ENCODE results near the gene NME5.

The NME5 gene

DNA sequence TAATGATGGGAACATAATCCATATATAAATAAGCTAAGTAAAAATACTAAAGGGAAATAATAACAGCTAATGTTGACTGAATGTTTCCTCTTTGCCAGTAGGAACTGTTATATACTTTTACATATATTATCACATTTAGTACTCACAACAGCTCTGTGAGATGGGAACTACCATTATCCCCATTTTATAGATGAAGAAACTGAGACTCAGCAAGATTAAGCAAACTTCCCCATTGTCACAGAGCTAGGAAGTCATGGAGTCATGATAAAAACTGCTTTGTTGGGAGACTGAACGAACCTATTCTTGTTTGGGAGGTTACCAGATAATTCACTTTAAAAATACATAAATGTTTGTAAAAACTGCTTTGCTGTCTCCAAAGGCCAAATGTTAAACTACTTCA, 32.0 kb downstream of the NME5 start:
- Histone ChIP-seq H3K27me3 (ENCODE audit: control insufficient read depth, insufficient read depth, low read length, poor library complexity, severe bottlenecking) (no peaks in the 10 kb centered on the region), H3K27ac (ENCODE audit: insufficient read depth, low read depth, low read length, poor library complexity, severe bottlenecking) (no peak overlapping the region), H3K4me3 (ENCODE audit: insufficient read depth, low read depth, low read length) (no peak overlapping the region), H3K9me3 (ENCODE audit: control insufficient read depth, low read length) (no peaks in the 10 kb centered on the region), H3K36me3 (ENCODE audit: control insufficient read depth, insufficient read depth, low read length) (no peaks in the 10 kb centered on the region), H3K4me1 (ENCODE audit: control insufficient read depth, insufficient read depth, low read length) (peaks cover 12% of the 10 kb centered on the region)
- WGBS, 2 experiments, result no CpG with 5 or more reads among the region's 1 CpG

DNA sequence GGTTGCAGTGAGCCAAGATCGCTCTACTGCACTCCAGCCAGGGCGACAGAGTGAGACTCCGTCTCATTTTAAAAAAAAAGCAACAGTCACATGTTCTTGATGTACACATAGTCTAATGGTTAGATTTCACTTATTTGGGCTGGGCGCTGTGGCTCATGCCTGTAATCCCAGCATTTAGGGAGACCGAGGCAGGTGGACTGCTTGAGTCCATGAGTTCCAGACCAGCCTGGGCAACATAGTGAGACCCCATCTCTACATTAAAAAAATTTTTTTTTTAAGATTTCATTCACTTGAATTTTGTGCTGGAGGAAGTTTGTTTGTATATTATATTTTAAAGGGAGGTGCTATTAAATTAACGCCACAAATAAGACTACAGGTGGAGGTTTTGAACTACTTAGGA, 33.5 kb downstream of the NME5 start:
- WGBS, 2 experiments, result 94 to 95% methylated on average over 6 of the region's 6 CpGs
- Histone ChIP-seq H3K36me3 (ENCODE audit: control insufficient read depth, insufficient read depth, low read length) (no peaks in the 10 kb centered on the region), H3K4me3 (ENCODE audit: insufficient read depth, low read depth, low read length) (no peak overlapping the region), H3K27ac (ENCODE audit: insufficient read depth, low read depth, low read length, poor library complexity, severe bottlenecking) (no peak overlapping the region), H3K4me1 (ENCODE audit: control insufficient read depth, insufficient read depth, low read length) (peaks cover 12% of the 10 kb centered on the region), H3K27me3 (ENCODE audit: control insufficient read depth, insufficient read depth, low read length, poor library complexity, severe bottlenecking) (no peaks in the 10 kb centered on the region), H3K9me3 (ENCODE audit: control insufficient read depth, low read length) (no peaks in the 10 kb centered on the region)

DNA sequence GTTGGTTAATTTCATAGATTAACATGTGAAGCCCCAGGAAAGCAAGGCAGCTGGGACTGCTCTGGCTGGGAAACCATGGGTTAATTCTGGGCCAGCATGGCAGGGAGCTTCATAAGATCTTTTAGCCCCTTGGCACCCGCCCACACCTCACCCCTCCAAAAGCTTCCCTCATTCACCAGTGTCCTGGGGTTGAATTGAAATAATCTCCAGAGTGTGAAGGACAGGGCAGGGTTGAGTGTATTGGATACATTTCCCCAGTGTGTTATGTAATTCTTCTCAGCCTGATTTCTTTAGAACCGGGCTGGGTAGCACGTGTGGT, 36.0 kb downstream of the NME5 start:
- WGBS, 2 experiments, result 0 to 8% methylated on average over 2 to 3 of the region's 3 CpGs
- Histone ChIP-seq H3K27me3 (ENCODE audit: control insufficient read depth, insufficient read depth, low read length, poor library complexity, severe bottlenecking) (no peaks in the 10 kb centered on the region), H3K9me3 (ENCODE audit: control insufficient read depth, low read length) (no peaks in the 10 kb centered on the region), H3K4me3 (ENCODE audit: insufficient read depth, low read depth, low read length) (no peak overlapping the region), H3K27ac (ENCODE audit: insufficient read depth, low read depth, low read length, poor library complexity, severe bottlenecking) (no peak overlapping the region), H3K36me3 (ENCODE audit: control insufficient read depth, insufficient read depth, low read length) (no peaks in the 10 kb centered on the region), H3K4me1 (ENCODE audit: control insufficient read depth, insufficient read depth, low read length) (no peaks in the 10 kb centered on the region)

- 59 to 62% methylated on average over 7 of the region's 7 CpGs for WGBS, 2 experiments
- no peaks in the 10 kb centered on the region for H3K9me3 ChIP-seq (ENCODE audit: control insufficient read depth, low read length)
- H3K27ac ChIP-seq (ENCODE audit: insufficient read depth, low read depth, low read length, poor library complexity, severe bottlenecking), result no peak overlapping the region
Measured at GRCh38 chr5:138102454-138103318, 36.5 kb downstream of the NME5 start.

GRCh38 chr5:138096997-138097828, 42.0 kb downstream of the NME5 start:
- no peaks in the 10 kb centered on the region for H3K36me3 ChIP-seq (ENCODE audit: control insufficient read depth, insufficient read depth, low read length)
- 89 to 94% methylated on average over 11 of the region's 11 CpGs for WGBS, 2 experiments
- no peaks in the 10 kb centered on the region for H3K27me3 ChIP-seq (ENCODE audit: control insufficient read depth, insufficient read depth, low read length, poor library complexity, severe bottlenecking)
- H3K27ac ChIP-seq (ENCODE audit: insufficient read depth, low read depth, low read length, poor library complexity, severe bottlenecking), result no peak overlapping the region
- no peaks in the 10 kb centered on the region for H3K9me3 ChIP-seq (ENCODE audit: control insufficient read depth, low read length)
- no peak overlapping the region for H3K4me3 ChIP-seq (ENCODE audit: insufficient read depth, low read depth, low read length)
- no peaks in the 10 kb centered on the region for H3K4me1 ChIP-seq (ENCODE audit: control insufficient read depth, insufficient read depth, low read length)

More at GRCh38 chr5:138102454-138103318, 36.5 kb downstream of the NME5 start:
- no peaks in the 10 kb centered on the region for H3K4me1 ChIP-seq (ENCODE audit: control insufficient read depth, insufficient read depth, low read length)
- no peaks in the 10 kb centered on the region for H3K36me3 ChIP-seq (ENCODE audit: control insufficient read depth, insufficient read depth, low read length)
- no peak overlapping the region for H3K4me3 ChIP-seq (ENCODE audit: insufficient read depth, low read depth, low read length)
- H3K27me3 ChIP-seq (ENCODE audit: control insufficient read depth, insufficient read depth, low read length, poor library complexity, severe bottlenecking), result no peaks in the 10 kb centered on the region

- H3K27me3 ChIP-seq (ENCODE audit: control insufficient read depth, insufficient read depth, low read length, poor library complexity, severe bottlenecking), result no peaks in the 10 kb centered on the region
- WGBS, 2 experiments, result 84 to 92% methylated on average over 2 of the region's 2 CpGs
Measured at GRCh38 chr5:138096363-138096762, 42.9 kb downstream of the NME5 start.

GRCh38 chr5:138095100-138095907, 43.9 kb downstream of the NME5 start:
- no peaks in the 10 kb centered on the region for H3K36me3 ChIP-seq (ENCODE audit: control insufficient read depth, insufficient read depth, low read length)
- 1 to 2% methylated on average over 2 of the region's 4 CpGs for WGBS, 2 experiments
- H3K4me1 ChIP-seq (ENCODE audit: control insufficient read depth, insufficient read depth, low read length), result no peaks in the 10 kb centered on the region
- no peaks in the 10 kb centered on the region for H3K9me3 ChIP-seq (ENCODE audit: control insufficient read depth, low read length)
- H3K4me3 ChIP-seq (ENCODE audit: insufficient read depth, low read depth, low read length), result no peak overlapping the region
- H3K27me3 ChIP-seq (ENCODE audit: control insufficient read depth, insufficient read depth, low read length, poor library complexity, severe bottlenecking), result no peaks in the 10 kb centered on the region
- no peak overlapping the region for H3K27ac ChIP-seq (ENCODE audit: insufficient read depth, low read depth, low read length, poor library complexity, severe bottlenecking)

More at GRCh38 chr5:138096363-138096762, 42.9 kb downstream of the NME5 start:
- no peak overlapping the region for H3K27ac ChIP-seq (ENCODE audit: insufficient read depth, low read depth, low read length, poor library complexity, severe bottlenecking)
- H3K4me3 ChIP-seq (ENCODE audit: insufficient read depth, low read depth, low read length), result no peak overlapping the region
- no peaks in the 10 kb centered on the region for H3K36me3 ChIP-seq (ENCODE audit: control insufficient read depth, insufficient read depth, low read length)
- H3K4me1 ChIP-seq (ENCODE audit: control insufficient read depth, insufficient read depth, low read length), result no peaks in the 10 kb centered on the region
- no peaks in the 10 kb centered on the region for H3K9me3 ChIP-seq (ENCODE audit: control insufficient read depth, low read length)

DNA sequence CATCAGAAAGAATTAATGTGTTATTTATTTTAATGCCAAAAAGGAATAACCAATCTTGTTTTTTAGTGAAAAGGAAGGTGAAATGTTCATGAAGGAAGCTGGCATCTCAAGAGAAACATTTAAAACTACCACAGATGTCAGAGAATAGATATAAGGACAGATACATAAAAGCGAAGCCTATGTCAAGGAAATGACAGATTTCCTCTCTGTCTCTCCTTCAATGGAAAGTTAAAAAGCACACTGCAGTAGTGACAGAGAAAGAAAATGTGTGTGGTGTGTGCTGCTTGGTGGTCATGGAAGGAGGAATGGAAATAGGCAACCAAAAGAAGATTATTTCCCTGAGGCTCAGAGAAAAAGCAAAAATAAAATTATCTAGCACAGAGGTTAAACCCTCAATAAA, 46.2 kb downstream of the NME5 start:
- Histone ChIP-seq H3K9me3 (ENCODE audit: control insufficient read depth, low read length) (no peaks in the 10 kb centered on the region), H3K4me3 (ENCODE audit: insufficient read depth, low read depth, low read length) (no peak overlapping the region), H3K4me1 (ENCODE audit: control insufficient read depth, insufficient read depth, low read length) (no peaks in the 10 kb centered on the region), H3K27ac (ENCODE audit: insufficient read depth, low read depth, low read length, poor library complexity, severe bottlenecking) (no peak overlapping the region), H3K36me3 (ENCODE audit: control insufficient read depth, insufficient read depth, low read length) (no peaks in the 10 kb centered on the region), H3K27me3 (ENCODE audit: control insufficient read depth, insufficient read depth, low read length, poor library complexity, severe bottlenecking) (no peaks in the 10 kb centered on the region)
- 82 to 89% methylated on average over 1 of the region's 1 CpG for WGBS, 2 experiments

DNA sequence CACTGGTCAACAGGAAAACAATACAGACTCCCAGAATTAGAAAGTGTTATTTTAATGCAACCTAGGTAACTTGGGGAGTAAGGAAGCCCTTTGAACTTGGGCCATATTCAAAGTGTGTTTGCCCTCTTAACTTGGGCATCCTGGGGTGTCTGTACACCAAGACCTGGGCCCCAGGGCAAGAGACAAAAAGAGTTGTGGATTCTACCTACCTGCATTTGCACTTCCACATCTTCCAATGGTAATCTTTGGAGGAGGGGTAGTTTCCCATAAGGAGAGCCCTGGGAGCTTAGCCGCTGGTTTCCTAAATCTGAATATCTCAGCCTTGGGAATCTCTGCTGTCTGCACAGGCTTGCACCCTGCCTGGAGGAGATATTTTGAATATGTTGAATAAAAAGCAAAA, 46.9 kb downstream of the NME5 start:
- Histone ChIP-seq H3K4me1 (ENCODE audit: control insufficient read depth, insufficient read depth, low read length) (no peaks in the 10 kb centered on the region), H3K27ac (ENCODE audit: insufficient read depth, low read depth, low read length, poor library complexity, severe bottlenecking) (no peak overlapping the region), H3K4me3 (ENCODE audit: insufficient read depth, low read depth, low read length) (no peak overlapping the region), H3K27me3 (ENCODE audit: control insufficient read depth, insufficient read depth, low read length, poor library complexity, severe bottlenecking) (no peaks in the 10 kb centered on the region), H3K36me3 (ENCODE audit: control insufficient read depth, insufficient read depth, low read length) (no peaks in the 10 kb centered on the region), H3K9me3 (ENCODE audit: control insufficient read depth, low read length) (no peaks in the 10 kb centered on the region)
- WGBS, 2 experiments, result 43 to 55% methylated on average over 1 of the region's 1 CpG

GRCh38 chr5:138091685-138092084, 47.5 kb downstream of the NME5 start:
- no peaks in the 10 kb centered on the region for H3K36me3 ChIP-seq (ENCODE audit: control insufficient read depth, insufficient read depth, low read length)
- no peaks in the 10 kb centered on the region for H3K4me1 ChIP-seq (ENCODE audit: control insufficient read depth, insufficient read depth, low read length)
- H3K4me3 ChIP-seq (ENCODE audit: insufficient read depth, low read depth, low read length), result no peak overlapping the region
- no peaks in the 10 kb centered on the region for H3K9me3 ChIP-seq (ENCODE audit: control insufficient read depth, low read length)
- H3K27ac ChIP-seq (ENCODE audit: insufficient read depth, low read depth, low read length, poor library complexity, severe bottlenecking), result no peak overlapping the region
- WGBS, 2 experiments, result 94 to 95% methylated on average over 4 of the region's 4 CpGs
- H3K27me3 ChIP-seq (ENCODE audit: control insufficient read depth, insufficient read depth, low read length, poor library complexity, severe bottlenecking), result no peaks in the 10 kb centered on the region
